ENCODE results near the gene MATN3. TPM values are rescaled to one million over a fixed set of nuclear protein-coding genes. Genes with fewer than 3 reads are reported as not detected.
"Not testable (repeated sequence)": the region's sequence is repeated elsewhere in the genome, so short reads cannot be mapped to it uniquely, and the experiment has no call there.

Gene MATN3
- 0.30 TPM for total RNA-seq

- DNase-seq: no peak
Measured at GRCh38 chr2:20012282-20013125, at the start of gene MATN3. TSS of gene MATN3 (minus strand) at chr2:20012668. CDS start at chr2:20012631, 37 bp downstream.

GRCh38 chr2:20061940-20062339 is 49.5 kb upstream of the MATN3 start:
- DNase-seq: no peak

- DNase-seq: no peak
Measured at GRCh38 chr2:20061476-20061875, 49.0 kb upstream of the MATN3 start.

GRCh38 chr2:20060106-20060505 is 47.6 kb upstream of the MATN3 start:
- DNase-seq: no peak

GRCh38 chr2:20057268-20057667 is 44.8 kb upstream of the MATN3 start:
- DNase-seq: no peak

GRCh38 chr2:20054931-20055330 is 42.5 kb upstream of the MATN3 start:
- DNase-seq: no peak

GRCh38 chr2:20054119-20054518 is 41.7 kb upstream of the MATN3 start:
- DNase-seq: no peak

GRCh38 chr2:20052861-20053281 is 40.4 kb upstream of the MATN3 start:
- DNase-seq: peak; percentile 84

- peak; percentile 66 for DNase-seq
Measured at GRCh38 chr2:20052229-20052851, 39.9 kb upstream of the MATN3 start.

GRCh38 chr2:20051532-20052228 is 39.2 kb upstream of the MATN3 start, which contains the start of gene LAPTM4A:
TSS of gene LAPTM4A (minus strand) at chr2:20051628. CDS start at chr2:20051520, 108 bp downstream.
- DNase-seq: peak; percentile 100

- DNase-seq: peak; percentile 51
Measured at GRCh38 chr2:20050646-20051531, 38.4 kb upstream of the MATN3 start.

- peak; percentile 81 for DNase-seq
Measured at GRCh38 chr2:20050104-20050645, 37.7 kb upstream of the MATN3 start.

GRCh38 chr2:20049637-20050036 is 37.2 kb upstream of the MATN3 start:
- DNase-seq: no peak

- DNase-seq: no peak
Measured at GRCh38 chr2:20048488-20049448, 36.3 kb upstream of the MATN3 start.

GRCh38 chr2:20045712-20046292 is 33.3 kb upstream of the MATN3 start:
- DNase-seq: not testable (repeated sequence)

- no peak for DNase-seq
Measured at GRCh38 chr2:20044778-20045177, 32.3 kb upstream of the MATN3 start.

GRCh38 chr2:20042531-20042930 is 30.1 kb upstream of the MATN3 start:
- no peak for DNase-seq

GRCh38 chr2:20040489-20041172 is 28.2 kb upstream of the MATN3 start:
- DNase-seq: no peak

- DNase-seq: no peak
Measured at GRCh38 chr2:20037660-20038059, 25.2 kb upstream of the MATN3 start.

All from skin of body (tissue), 2 donors.